Ectodermal cell (in vitro differentiated cells): ENCODE data around the gene ZMYND10.

Experiments
- H3K27ac ChIP-seq: 2 replicates; pipeline ENCODE4 v1.7.0; 2013; ENCODE audit warnings: mild to moderate bottlenecking, low read depth, low read length; ENCODE audit not compliant: insufficient read depth, poor library complexity, severe bottlenecking
- H3K27me3 ChIP-seq: 2 replicates; pipeline ENCODE4 v1.7.0; 2013; ENCODE audit warnings: mild to moderate bottlenecking, low read length; ENCODE audit not compliant: insufficient read depth, control insufficient read depth, poor library complexity, severe bottlenecking
- H3K36me3 ChIP-seq: one replicate; pipeline ENCODE4 v1.7.0; 2013; ENCODE audit warnings: low read length; ENCODE audit not compliant: control insufficient read depth, insufficient read depth
- H3K4me1 ChIP-seq: one replicate; pipeline ENCODE4 v1.7.0; 2013; ENCODE audit warnings: low read length; ENCODE audit not compliant: control insufficient read depth, insufficient read depth
- H3K4me3 ChIP-seq: 2 replicates; pipeline ENCODE4 v1.7.0; 2013; ENCODE audit warnings: low read depth, low read length, control low read depth; ENCODE audit not compliant: insufficient read depth
- H3K9me3 ChIP-seq: 2 replicates; pipeline ENCODE4 v1.7.0; 2013; ENCODE audit warnings: mild to moderate bottlenecking, low read length, moderate library complexity; ENCODE audit not compliant: control insufficient read depth
- WGBS, 2 experiments: methylation state at CpG; one replicate each; pipeline ENCODE4 v1.1.7; 2013; ENCODE audit warnings: missing lambda C conversion rate in 2 of 2; 5-methylcytosine and 5-hydroxymethylcytosine counted together

ZMYND10 gene

GRCh38 chr3:50357481-50357880 is 11.9 kb upstream of the ZMYND10 start:
- WGBS, 2 experiments = 92 to 94% methylated on average over 1 of the region's 1 CpG
- Histone ChIP-seq H3K27ac (no peak overlapping the region), H3K4me1 (peaks cover 16% of the 10 kb centered on the region), H3K27me3 (no peaks in the 10 kb centered on the region), H3K4me3 (peak overlapping the region; percentile 72), H3K9me3 (no peaks in the 10 kb centered on the region), H3K36me3 (peaks cover 5% of the 10 kb centered on the region)

GRCh38 chr3:50356553-50356952 is 11.0 kb upstream of the ZMYND10 start:
- H3K4me3 ChIP-seq = no peak overlapping the region
- H3K4me1 ChIP-seq = peaks cover 16% of the 10 kb centered on the region
- no peaks in the 10 kb centered on the region for H3K9me3 ChIP-seq
- WGBS, 2 experiments = 91 to 93% methylated on average over 5 of the region's 5 CpGs
- H3K27ac ChIP-seq = no peak overlapping the region
- no peaks in the 10 kb centered on the region for H3K27me3 ChIP-seq
- H3K36me3 ChIP-seq = peaks cover 5% of the 10 kb centered on the region

- WGBS, 2 experiments = 86 to 89% methylated on average over 5 of the region's 5 CpGs
- H3K9me3 ChIP-seq = no peaks in the 10 kb centered on the region
- peaks cover 5% of the 10 kb centered on the region for H3K36me3 ChIP-seq
- no peak overlapping the region for H3K4me3 ChIP-seq
- no peak overlapping the region for H3K27ac ChIP-seq
- no peaks in the 10 kb centered on the region for H3K27me3 ChIP-seq
- H3K4me1 ChIP-seq = peaks cover 16% of the 10 kb centered on the region
Observed at GRCh38 chr3:50355829-50356552, 10.5 kb upstream of the ZMYND10 start.

- Histone ChIP-seq H3K4me1 (peaks cover 19% of the 10 kb centered on the region), H3K36me3 (peaks cover 5% of the 10 kb centered on the region)
Observed at GRCh38 chr3:50354850-50355249, 9.3 kb upstream of the ZMYND10 start.

GRCh38 chr3:50354186-50354764 is 8.7 kb upstream of the ZMYND10 start:
- 95 to 97% methylated on average over 5 of the region's 5 CpGs for WGBS, 2 experiments
- Histone ChIP-seq H3K4me3 (no peak overlapping the region), H3K27ac (no peak overlapping the region), H3K27me3 (no peaks in the 10 kb centered on the region), H3K4me1 (peaks cover 19% of the 10 kb centered on the region), H3K36me3 (peaks cover 5% of the 10 kb centered on the region), H3K9me3 (no peaks in the 10 kb centered on the region)

More at GRCh38 chr3:50354850-50355249, 9.3 kb upstream of the ZMYND10 start:
- H3K27me3 ChIP-seq = no peaks in the 10 kb centered on the region
- WGBS, 2 experiments = 96% methylated on average over 7 of the region's 7 CpGs
- no peaks in the 10 kb centered on the region for H3K9me3 ChIP-seq
- no peak overlapping the region for H3K4me3 ChIP-seq
- no peak overlapping the region for H3K27ac ChIP-seq

- Histone ChIP-seq H3K27ac (no peak overlapping the region), H3K4me1 (peaks cover 17% of the 10 kb centered on the region), H3K36me3 (peaks cover 8% of the 10 kb centered on the region), H3K9me3 (no peaks in the 10 kb centered on the region), H3K27me3 (no peaks in the 10 kb centered on the region), H3K4me3 (no peak overlapping the region)
- WGBS, 2 experiments = 94% methylated on average over 12 of the region's 12 CpGs
Observed at GRCh38 chr3:50353245-50354004, 7.9 kb upstream of the ZMYND10 start.

GRCh38 chr3:50352781-50353180 is 7.2 kb upstream of the ZMYND10 start:
- H3K36me3 ChIP-seq = peaks cover 11% of the 10 kb centered on the region
- no peak overlapping the region for H3K4me3 ChIP-seq
- H3K4me1 ChIP-seq = peaks cover 10% of the 10 kb centered on the region
- no peaks in the 10 kb centered on the region for H3K27me3 ChIP-seq
- no peaks in the 10 kb centered on the region for H3K9me3 ChIP-seq
- no peak overlapping the region for H3K27ac ChIP-seq
- 76 to 82% methylated on average over 2 of the region's 2 CpGs for WGBS, 2 experiments

- Histone ChIP-seq H3K4me3 (peak overlapping the region; percentile 67), H3K9me3 (no peaks in the 10 kb centered on the region), H3K27ac (no peak overlapping the region), H3K27me3 (peaks cover 5% of the 10 kb centered on the region), H3K4me1 (peaks cover 3% of the 10 kb centered on the region), H3K36me3 (peaks cover 11% of the 10 kb centered on the region)
- 83 to 86% methylated on average over 11 of the region's 11 CpGs for WGBS, 2 experiments
Observed at GRCh38 chr3:50351323-50351697, 5.8 kb upstream of the ZMYND10 start.

GRCh38 chr3:50350527-50351322 is 5.2 kb upstream of the ZMYND10 start, which contains the start of the genes CYB561D2 and NPRL2:
CYB561D2 (plus strand) TSS chr3:50350862; CDS start chr3:50351434, 572 bp downstream.
NPRL2 (minus strand) TSS chr3:50350775; CDS start chr3:50350652, 123 bp downstream.
- H3K36me3 ChIP-seq = peaks cover 9% of the 10 kb centered on the region
- H3K27ac ChIP-seq = no peak within 1 kb of the TSS
- WGBS, 2 experiments = 2 to 3% methylated on average over 64 of the region's 64 CpGs
- H3K27me3 ChIP-seq = peaks cover 11% of the 10 kb centered on the region
- H3K4me1 ChIP-seq = peaks cover 3% of the 10 kb centered on the region
- H3K9me3 ChIP-seq = no peaks in the 10 kb centered on the region
- H3K4me3 ChIP-seq = peak within 1 kb of the TSS; percentile 67
